ENCODE results near the gene CA12. TPM values are rescaled to one million over a fixed set of nuclear protein-coding genes. Genes with fewer than 3 reads are reported as not detected.
A peak's percentile ranks its signal among the peaks of the same experiment; 100 is the strongest.
"Not testable (repeated sequence)": the region's sequence is repeated elsewhere in the genome, so short reads cannot be mapped to it uniquely, and the experiment has no call there.

CA12 gene
- total RNA-seq, 1 donor from 2014 or later = 0.28 TPM

- DNase-seq (ENCODE audit: low spot score) = no peak
- ATAC-seq = no peak
These were observed 21.5 kb downstream of the CA12 start for GRCh38 chr15:63360170-63360569.

DNA sequence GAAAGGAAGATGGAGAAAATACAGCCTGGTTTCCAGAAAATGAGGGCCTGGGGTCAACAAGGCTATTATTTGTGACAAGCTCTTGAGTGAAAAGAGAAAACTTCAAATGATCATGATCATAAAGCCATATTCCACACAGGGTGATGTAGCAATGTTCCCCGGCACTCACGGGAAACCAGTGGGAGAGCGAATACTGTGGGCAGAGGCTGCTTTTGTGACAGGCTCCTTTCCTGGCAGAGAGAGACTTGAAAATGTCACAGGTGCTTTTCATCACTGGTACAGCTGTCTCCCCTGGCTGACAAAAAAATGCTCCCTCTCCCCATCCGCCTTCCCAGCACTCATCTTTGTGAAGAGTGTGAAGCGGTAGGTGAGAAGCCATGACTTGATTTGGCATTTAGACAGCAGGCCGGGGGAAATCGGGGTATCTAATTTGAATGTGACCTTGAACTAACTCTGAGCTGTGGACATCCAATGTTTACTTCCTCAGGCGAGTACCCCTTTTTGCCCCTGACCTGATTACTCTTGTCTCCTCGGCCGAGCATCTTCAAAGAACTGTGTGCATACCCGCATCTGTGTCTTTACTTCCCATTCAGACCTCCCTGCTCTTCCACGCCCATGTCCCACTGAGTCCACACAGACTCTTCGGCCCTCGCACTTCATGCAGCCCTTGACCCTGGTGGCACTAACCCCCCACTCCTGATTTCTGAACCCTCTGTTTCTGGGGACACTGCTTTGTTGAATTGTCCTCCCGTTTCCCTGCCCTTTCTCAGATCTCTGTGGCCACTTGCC is 23.2 kb downstream of the CA12 start:
- ATAC-seq = no peak

GRCh38 chr15:63357731-63358130 is 23.9 kb downstream of the CA12 start:
- ATAC-seq = no peak
- DNase-seq (ENCODE audit: low spot score) = no peak

More for the DNA sequence above, 23.2 kb downstream of the CA12 start:
- DNase-seq (ENCODE audit: low spot score) = no peak

- ATAC-seq (no peak), DNase-seq (ENCODE audit: low spot score) (no peak)
These were observed 24.6 kb downstream of the CA12 start for GRCh38 chr15:63357061-63357460.

DNA sequence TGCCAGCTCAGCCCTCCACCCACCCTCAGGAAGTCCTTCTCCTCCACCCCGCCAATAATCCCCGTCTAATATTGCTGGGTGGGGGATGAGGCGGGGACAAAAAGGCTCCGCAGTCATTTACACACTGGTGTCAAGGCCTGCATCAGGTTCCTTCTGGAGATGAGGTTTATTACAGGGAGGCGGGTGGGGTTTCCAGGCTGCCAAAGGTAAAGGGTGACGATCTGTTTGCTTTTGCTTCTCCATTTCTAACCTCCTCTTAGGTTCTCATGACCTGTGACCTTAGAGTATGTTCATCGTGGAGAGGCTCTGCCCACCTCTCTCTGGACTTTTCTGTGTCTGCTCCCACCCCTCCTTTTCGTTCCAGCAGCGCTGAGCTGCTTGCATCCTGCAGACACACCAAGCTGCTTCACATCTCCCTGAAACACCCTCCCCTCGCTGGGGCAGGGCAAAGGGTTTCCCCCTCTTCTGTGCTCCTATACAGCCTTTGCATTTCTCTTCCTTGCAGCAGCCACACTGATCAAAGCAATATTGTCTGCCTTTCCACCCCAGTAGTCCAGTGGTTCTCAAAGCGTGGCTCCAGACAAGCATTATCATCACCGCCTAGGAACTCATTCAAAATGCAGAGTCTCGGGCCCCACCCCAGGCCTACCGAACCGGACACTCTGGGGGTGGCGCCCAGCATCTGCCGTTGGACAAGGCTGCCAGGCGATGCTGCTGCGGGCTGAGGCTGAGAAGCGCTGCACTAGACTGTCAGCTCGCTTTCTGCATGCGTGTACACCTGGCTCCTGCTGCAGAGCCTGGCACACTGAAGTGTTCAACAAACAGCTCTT is 26.6 kb downstream of the CA12 start:
- no peak for DNase-seq (ENCODE audit: low spot score)
- ATAC-seq = no peak

- no peak for DNase-seq (ENCODE audit: low spot score)
- ATAC-seq = peak; percentile 71
These were observed 27.8 kb downstream of the CA12 start for GRCh38 chr15:63353887-63354286.

DNA sequence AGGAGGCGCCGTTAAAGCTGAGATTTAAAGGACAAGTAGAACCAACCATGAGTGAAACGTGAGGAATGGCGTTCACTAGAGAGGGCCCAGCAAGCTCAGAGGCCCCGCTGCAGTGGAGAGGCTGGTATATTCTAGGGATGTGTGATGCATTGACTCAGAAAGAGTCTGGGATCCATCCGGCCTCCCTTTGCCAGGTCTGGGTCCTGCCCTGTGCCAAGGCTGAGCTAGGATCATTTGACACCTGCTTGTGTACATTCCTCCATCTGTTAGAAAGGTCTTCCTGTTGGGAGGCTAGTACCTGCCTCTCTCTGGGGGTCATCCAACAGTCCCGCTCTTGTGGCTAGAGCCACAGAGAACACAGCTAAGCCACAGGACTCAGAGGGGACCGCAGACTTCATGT is 28.4 kb downstream of the CA12 start:
- DNase-seq (ENCODE audit: low spot score) = no peak

DNA sequence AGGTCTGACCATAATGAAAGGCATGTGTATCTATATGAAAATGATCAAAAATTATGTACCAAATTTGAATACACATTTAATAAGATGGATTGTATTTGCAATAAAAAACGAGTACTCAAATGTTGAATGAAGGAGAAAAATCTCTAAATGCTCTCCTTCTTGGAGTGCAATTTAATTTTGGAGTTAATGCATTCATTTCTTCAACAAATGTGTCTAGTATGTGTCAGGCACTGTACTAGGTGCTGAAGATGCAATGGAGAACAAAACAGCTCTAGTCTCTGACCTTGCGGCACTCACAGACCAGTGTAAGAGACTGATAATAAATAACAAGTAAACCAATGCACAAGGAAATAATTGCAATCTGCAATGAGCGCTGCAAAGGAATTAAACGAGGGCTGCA is 28.8 kb downstream of the CA12 start:
- DNase-seq (ENCODE audit: low spot score) = no peak
- no peak for ATAC-seq

More for the DNA sequence above, 28.4 kb downstream of the CA12 start:
- no peak for ATAC-seq

GRCh38 chr15:63351170-63351569 is 30.5 kb downstream of the CA12 start:
- ATAC-seq (no peak), DNase-seq (ENCODE audit: low spot score) (no peak)

GRCh38 chr15:63350178-63350621 is 31.4 kb downstream of the CA12 start:
- DNase-seq (ENCODE audit: low spot score) (no peak), ATAC-seq (no peak)

GRCh38 chr15:63349621-63350020 is 32.0 kb downstream of the CA12 start:
- no peak for ATAC-seq
- no peak for DNase-seq (ENCODE audit: low spot score)

DNA sequence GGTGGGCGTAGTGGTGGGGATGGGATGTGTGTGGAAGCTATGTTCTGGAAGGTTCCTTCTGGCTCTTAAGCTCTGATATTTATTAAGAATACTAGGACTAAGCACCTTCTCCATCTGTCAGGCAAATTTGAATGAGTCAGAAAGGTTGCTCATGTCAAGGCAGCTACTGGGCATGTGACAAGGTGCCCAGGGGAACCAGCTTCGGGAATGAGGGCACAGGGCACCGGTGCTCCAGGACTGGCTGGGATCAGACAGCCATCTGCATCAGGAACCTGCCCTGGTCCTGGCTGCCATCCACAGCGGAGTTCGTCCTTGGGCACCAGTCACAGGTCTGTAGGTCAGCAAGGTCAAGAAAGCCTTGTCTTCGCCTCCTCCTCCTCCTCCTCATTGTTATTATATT is 32.5 kb downstream of the CA12 start:
- ATAC-seq = no peak

GRCh38 chr15:63348392-63348791 is 33.3 kb downstream of the CA12 start:
- ATAC-seq = peak; percentile 42
- no peak for DNase-seq (ENCODE audit: low spot score)

More for the DNA sequence above, 32.5 kb downstream of the CA12 start:
- no peak for DNase-seq (ENCODE audit: low spot score)

GRCh38 chr15:63347074-63347857 is 34.4 kb downstream of the CA12 start:
- DNase-seq (ENCODE audit: low spot score) (no peak), ATAC-seq (no peak)

- no peak for ATAC-seq
- DNase-seq (ENCODE audit: low spot score) = no peak
These were observed 36.3 kb downstream of the CA12 start for GRCh38 chr15:63345391-63345752.

DNA sequence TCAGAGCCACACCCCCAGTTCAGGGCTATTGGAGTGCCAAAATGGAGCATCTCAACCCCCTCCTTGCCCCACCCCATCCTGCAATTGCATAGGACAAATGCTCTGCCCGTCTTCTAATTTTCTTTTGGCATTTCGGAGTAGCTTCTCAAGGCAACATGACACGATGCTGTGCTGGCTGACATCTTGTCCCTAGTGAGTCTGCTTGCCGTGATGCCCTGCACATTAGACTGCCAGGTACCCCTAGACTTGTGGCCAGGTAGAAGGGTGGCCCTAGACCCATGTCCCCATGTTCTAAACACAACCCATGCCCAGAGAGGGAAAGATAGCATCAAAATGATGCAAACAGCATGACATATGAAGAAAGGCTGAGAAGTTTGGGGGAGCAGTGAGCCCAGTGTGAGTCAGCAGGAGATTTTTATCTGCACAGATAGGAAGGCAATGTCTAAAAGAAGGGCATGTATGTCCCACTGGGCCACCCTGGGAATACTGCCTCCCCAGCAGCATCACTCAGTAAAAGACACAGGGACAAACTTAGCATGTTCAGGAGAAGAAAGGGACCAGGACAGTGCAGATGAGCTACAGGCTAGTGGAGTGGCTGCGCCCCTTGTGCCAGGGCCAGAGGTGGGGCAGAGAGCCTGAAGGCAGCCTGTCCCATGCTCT is 36.8 kb downstream of the CA12 start:
- no peak for ATAC-seq

DNA sequence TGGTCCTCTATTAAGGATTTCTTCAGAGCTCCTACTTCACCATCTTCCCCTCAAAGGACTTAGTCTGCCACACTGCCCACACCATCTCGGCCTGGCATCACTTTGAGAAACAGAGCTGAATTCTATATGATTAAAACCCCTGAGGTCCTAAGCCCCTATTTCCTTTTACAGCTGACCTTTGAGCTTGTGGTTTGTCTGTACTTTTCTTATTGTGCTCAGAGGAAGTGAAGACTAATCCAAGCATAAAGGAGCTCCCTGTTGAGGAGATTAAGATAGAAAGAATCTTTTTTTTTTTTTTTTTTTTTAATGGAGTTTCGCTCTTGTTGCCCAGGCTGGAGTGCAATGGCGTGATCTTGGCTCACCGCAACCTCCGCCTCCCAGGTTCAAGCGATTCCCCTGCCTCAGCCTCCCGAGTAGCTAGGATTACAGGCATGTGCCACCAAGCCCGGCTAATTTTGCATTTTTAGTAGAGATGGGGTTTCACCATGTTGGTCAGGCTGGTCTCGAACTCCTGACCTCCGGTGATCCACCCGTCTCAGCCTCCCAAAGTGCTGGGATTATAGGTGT is 38.6 kb downstream of the CA12 start:
- DNase-seq (ENCODE audit: low spot score); ATAC-seq: not testable (repeated sequence)

More for the DNA sequence above, 36.8 kb downstream of the CA12 start:
- DNase-seq (ENCODE audit: low spot score) = no peak

DNA sequence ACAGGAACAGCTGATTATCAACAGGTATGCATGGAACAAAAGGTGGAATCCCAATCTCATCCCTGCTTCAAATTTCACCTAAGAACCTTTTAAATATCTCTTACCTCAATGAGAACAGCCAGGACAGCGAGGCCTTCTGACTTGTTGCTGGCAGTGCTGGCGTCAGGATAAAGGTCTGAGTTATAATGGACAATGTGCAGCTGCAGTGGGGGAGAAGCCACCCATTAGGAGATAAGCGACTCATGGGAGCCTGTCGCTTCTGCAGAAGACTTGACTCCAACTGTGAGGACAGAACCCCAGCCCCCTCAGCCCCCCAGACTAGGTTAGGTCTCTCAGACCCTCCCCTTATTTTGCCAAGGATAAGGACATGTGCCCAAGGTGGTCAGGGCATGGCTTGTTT is 39.7 kb downstream of the CA12 start:
- DNase-seq (ENCODE audit: low spot score) = no peak
- no peak for ATAC-seq

DNA sequence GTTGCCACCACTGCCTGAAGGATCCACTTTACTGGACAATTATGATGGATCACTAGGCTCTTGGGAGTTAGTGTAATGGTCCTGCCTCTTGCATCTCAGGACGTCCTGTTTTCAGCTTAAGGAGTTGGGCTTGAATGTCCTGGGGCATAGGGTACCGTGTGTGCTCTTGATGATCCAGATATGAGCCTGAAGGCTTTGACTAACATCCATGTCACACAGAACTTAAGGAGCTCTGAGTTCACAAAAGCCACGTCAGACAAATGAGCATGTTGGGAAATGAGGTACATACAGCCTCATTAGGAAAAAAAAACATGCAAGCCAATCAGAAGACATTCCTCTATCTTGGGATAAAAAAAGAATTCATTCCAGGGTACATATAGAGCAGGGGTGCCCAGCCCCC is 40.8 kb downstream of the CA12 start:
- DNase-seq (ENCODE audit: low spot score) = no peak
- no peak for ATAC-seq

GRCh38 chr15:63340353-63340752 is 41.3 kb downstream of the CA12 start:
- ATAC-seq (peak; percentile 92), DNase-seq (ENCODE audit: low spot score) (peak; percentile 49)
